Left hindlimb (tissue), 1 donor: Measurements from ENCODE around the gene PIGBOS1.
"Not testable (repeated sequence)": the region's sequence is repeated elsewhere in the genome, so short reads cannot be mapped to it uniquely, and the experiment has no call there.

ENCODE experiments used
- DNase-seq: peaks from one replicate; pipeline ENCODE4 v3.0.0-alpha.2; 2018

The PIGBOS1 gene

GRCh38 chr15:55290528-55291057 lies 28.3 kb downstream of the PIGBOS1 start:
- DNase-seq, result peak; percentile 86

DNA sequence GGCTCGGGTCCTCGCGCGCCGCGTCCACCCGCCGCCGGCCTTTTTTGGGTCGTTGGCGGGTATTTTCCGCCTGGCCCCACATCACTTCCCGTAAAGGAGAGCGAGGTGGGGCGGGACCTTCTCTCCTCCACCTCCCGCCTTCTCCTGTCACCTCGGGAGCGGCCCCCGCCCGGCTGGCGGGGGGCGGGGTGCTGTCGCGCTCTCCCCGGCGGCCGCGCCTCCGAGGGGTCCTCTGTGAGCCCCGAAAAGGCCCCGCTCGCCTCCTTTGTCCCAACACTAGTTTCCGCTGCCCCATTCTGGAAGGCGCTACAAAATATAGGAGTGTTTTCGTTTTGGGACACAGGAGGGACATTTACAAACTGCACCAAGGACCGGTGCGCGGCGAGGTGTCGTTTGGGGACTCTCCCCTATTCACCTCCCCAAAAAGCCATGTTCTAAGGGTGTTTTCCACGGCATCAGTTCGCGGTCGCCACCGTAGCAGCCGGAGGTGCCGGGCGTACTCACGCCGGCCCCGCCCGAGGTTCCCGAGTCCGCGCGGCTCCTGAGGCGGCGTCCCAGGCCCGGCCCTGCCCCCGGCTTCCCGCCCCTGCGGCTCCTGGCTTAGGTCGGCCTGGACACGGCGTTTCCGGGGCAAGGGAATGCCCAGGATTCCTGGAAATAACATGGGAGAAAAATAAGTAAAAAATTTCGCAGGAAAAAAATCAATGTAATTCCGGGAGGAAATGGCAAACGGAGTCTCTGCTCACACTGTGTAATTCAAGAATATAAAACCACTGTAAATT lies 29.0 kb downstream of the PIGBOS1 start, which contains the start of gene RAB27A:
RAB27A (minus strand) TSS at position 68 of the 782 bp plus-strand sequence. CDS start 54,879 bp downstream, outside the sequence.
- peak; percentile 84 for DNase-seq

- no peak for DNase-seq
Measured at GRCh38 chr15:55289011-55289745, 29.7 kb downstream of the PIGBOS1 start.

DNA sequence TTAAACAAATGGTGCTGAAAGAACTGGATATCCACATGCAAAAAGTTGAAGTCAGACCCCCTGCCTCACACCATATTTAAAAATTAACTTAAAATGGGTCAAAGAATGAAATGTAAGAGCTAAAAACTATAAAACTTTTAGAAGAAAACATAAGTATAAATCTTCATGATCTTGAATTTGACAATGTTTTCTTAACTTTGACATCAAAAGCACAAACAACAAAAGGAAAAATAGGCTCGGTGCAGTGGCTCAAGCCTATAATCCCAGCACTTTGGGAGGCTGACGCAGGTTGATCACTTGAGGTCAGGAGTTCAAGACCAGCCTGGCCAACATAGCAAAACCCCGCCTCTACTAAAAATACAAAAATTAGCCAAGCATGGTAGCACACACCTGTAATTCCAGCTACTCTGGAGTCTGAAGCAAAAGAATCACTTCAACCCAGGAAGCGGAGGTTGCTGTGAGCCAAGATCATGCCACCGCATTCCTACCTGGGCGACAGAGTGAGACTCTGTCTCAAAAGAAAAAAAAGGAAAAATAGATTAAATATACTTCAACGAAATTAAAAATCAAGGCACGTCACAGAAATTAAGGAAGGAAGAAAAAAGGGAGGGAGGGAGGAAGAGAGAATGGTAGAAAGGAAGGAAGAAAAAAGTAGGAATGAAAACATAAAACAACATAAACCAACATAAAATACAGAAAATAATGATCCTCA lies 30.8 kb downstream of the PIGBOS1 start:
- DNase-seq, result no peak

DNA sequence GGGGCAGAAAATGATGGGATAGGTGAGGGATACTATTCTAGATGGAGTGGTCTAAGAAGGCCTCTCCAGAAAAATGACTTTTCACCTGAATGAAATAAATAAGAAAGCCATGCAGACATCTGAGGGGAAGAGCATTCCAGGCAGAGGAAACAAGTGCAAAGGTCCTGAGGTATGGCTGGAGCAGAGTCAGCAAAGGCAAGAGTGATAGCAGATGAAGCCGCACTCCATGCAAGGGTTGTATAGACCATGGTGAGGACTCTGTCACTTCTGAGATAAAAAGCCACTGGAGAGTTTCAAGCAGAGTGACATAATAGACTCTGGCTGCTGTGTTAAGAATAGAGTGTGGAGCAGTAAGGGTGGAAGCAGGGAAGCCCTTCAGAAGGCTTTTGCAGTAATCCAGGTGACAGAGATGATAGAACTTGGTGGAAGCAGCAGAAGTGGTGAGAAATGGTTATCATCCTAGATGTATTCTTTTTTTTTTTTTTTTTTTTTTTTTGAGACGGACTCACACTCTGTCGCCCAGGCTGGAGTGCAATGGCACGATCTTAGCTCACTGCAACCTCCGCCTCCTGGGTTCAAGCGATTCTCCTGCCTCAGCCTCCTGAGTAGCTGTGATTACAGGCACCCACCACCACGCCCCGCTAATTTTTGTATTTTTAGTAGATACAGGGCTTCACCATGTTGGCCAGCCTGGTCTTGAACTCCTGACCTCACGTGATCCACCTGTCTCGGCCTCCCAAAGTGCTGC lies 32.3 kb downstream of the PIGBOS1 start:
- DNase-seq, result not testable (repeated sequence)

- no peak for DNase-seq
Measured at GRCh38 chr15:55284426-55284825, 34.5 kb downstream of the PIGBOS1 start.

DNA sequence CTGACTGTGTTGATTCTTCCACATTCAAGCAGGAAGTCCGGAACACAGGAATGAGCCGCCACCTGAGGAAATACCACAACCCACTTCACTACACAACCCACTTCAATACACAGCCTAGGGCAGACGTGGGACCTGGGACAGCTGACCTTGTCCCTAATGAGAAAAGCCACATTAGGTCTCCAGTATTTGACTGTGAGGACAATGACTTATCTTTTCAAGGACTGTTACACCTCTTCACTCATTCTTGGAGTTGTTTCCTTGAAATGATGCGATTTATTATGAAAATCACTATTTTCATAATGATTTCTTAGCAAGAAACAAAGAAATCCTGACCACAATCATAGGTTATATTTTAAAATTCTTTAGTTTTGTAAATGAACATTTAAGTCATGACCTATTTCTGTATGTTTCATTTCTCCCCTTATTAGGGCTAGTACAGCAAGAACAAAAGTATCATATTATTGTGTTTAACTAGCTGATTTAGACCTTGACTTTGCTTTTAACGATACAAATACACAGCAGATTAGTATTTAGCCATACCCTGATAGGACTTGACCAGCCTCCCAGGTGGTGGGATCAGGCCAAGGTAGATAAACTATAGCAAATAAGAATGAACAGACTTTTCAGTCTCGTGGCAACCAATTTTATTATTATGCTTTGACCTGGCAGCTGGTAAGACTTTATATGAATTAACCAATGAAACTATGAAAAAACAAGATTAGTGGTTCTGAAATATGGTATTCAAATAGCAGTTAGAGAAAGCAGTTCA lies 35.4 kb downstream of the PIGBOS1 start:
- no peak for DNase-seq

- DNase-seq, result no peak
Measured at GRCh38 chr15:55282284-55282833, 36.6 kb downstream of the PIGBOS1 start.

- DNase-seq, result no peak
Measured at GRCh38 chr15:55281517-55282228, 37.2 kb downstream of the PIGBOS1 start.

- DNase-seq, result not testable (repeated sequence)
Measured at GRCh38 chr15:55280589-55280988, 38.3 kb downstream of the PIGBOS1 start.

- DNase-seq, result no peak
Measured at GRCh38 chr15:55279746-55280351, 39.1 kb downstream of the PIGBOS1 start.

DNA sequence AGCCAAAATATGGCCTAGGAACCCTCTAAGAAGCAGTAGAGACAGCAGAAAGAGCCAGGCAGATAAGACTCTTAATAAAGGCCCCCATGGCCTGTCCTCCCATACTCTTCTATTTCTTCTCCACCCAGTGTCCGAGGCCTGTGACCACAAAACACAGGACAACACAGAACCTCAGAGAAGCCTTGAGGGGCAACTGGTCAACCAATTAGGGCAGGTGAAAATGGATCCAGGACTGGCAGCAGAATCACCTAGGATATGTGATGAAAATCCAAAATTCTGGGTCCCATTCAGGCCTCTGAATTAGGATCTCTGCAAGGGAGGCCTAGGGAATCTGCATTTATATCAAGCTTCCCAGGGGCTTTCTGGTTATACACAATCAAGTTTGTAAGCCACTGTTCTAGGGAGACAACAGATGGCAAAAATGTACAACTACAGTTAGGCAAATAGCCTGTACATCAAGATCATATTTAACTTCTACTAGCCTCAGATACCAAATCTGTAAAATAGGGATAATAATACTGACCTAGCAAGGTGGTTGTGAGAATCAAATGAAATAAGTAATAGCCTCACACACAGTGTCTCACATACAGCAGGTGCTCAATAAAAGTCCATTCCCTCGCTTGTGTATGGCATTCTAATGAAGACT lies 39.7 kb downstream of the PIGBOS1 start:
- no peak for DNase-seq

DNA sequence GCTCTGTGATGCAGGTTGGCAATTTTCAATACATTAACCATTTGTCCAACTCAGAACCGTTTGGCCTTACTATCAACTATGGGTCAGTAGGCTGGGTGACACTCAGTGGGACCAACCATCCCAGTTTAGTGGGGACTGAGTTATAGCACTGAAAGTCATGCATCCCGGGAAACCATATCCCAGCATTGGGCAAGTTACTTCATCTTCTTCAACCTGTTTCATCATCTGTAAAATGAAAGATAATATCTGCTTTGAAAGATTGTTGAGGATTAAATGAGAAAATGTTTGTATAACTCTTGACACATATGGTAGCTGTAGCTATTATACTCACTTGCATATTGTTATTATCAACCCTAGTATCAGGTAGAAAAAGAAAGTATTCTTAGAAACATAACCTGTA lies 41.2 kb downstream of the PIGBOS1 start:
- no peak for DNase-seq

DNA sequence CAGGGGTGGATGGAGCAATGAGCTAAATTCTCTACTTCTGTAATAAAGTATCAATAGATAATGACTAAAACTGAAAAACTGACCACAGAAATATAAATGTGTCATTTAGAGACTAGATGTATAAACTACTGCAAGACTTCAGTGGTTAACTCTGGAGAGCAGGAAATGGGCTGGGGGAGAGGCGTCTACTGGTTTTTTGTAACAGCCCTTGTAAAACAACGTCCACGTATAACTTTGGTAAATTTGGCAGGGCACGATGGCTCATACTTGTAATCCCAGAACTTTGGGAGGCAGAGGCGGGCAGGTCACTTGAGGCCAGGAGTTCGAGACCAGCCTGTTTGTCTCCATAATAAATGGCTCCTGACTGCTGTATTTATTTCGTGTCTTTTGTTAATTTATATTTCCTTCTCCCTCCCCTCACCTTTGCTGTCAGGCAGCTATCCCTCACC lies 41.8 kb downstream of the PIGBOS1 start:
- no peak for DNase-seq

DNA sequence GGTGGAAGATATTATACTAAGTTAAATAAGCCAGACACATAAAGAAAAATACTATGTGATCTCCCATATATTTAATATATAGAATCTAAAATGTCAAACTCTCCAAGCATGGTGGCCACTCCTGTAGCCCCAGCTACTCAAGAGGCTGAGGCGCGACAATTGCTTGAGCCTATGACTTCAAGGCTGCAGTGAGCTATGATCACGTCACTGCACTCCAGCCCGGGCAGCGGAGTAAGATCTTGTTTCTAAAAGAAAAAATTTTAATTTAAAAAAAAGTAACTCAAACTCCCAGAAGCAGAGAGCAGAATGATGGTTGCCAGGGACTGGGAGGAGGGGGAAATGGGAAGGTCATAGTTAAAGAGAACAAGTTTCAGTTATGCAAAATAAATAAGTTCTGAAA lies 42.6 kb downstream of the PIGBOS1 start:
- no peak for DNase-seq

DNA sequence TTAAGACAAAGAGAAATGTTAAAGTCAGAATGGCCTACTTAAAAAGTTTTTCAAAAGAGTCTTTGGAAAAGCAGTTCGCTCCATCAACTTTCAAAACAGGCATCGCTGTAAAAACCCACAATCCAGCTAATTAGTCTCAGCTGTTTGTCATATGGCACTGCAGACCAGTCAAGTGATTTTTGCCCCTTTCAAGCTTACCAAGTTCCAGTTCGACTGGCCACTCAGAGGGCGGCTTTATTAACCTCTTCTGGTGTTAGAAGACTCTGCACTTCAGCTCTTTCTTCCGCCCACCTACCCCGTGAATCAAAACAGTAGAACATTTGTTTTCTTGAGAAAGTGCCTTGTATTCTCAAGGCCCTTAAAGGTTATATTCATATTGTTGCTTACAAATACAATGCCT lies 48.6 kb downstream of the PIGBOS1 start:
- DNase-seq, result no peak

DNA sequence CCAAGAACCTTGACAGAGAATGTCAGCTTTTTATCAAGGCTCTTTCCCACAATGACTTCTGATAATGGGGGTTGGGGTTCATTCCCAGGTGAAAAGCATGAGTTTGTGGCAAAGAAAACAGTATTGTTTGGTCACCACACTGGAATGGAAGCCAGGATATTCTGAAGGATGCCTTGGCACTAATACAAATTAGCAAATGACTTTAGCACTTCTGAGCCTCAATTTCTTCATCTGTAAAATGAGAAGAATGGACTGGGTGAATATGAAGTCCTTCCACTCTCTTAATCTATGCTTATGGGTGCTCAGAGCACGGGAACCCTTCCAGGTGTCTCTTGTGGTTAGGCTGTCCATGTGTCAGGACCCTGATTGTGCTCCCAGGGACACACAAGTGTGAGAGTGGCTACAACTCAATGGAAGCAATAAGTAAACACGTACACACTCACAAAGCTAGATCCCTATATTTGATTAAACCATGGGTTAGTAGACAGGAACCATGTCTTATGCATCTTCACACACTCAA lies 50.7 kb downstream of the PIGBOS1 start:
- no peak for DNase-seq

DNA sequence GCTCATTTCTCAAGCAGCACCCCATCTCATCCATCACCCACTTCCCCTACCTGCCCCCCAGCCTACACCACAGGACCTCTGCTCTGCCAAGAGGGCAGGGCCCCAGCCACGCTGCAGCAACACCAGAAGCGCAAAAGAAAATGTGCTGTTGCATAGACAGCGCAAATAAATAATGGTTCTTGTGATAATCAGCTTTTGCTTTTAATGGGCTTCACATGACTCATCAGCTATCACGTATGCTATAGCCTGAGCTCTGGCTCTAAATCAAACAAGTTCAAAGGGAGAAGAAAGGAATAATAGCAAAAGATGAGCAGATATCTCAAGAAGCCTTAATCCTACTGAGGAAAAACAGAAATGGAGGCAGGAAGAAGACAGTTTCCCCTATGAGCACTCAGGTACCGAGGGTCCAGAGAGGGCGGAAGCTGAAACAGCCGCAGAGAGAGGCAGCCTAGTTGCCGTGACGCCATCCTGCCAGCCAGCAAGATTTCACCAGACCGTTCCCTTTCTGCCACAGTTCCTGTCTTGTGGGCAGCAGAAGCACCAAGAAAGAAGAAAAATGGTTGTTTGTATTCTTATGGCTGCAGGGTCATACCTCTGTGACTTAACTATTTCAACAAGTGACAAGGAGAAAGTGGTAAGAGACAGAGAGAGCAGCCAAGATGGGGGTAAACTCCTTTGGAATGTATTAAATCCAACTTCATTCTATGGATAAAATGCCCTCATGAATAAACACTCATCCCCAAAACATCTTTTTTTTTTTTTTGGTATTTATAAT lies 51.3 kb downstream of the PIGBOS1 start:
- DNase-seq, result no peak
